ENCODE measurements around the gene UBE3C.

The UBE3C gene

DNA sequence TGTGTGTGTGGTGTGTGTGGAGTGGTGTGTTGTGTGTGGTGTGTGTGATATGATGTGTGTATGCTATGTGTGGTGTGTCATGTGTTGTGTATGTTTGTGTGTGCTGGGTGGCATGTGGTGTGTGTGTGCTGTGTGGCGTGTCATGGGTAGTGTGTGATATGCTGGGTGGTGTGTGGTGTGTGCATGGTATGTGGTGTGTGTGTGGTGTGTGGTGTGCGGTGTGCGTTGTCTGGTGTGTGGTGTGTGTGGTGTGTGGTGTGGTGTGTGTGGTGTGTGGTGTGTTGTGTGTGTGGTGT, 160.5 kb downstream of the UBE3C start:
- no peak for DNase-seq

- no peak for DNase-seq
Measured at GRCh38 chr7:157299613-157300368, 161.1 kb downstream of the UBE3C start.

- no peak for DNase-seq
Measured at GRCh38 chr7:157300369-157300825, 161.7 kb downstream of the UBE3C start.

DNA sequence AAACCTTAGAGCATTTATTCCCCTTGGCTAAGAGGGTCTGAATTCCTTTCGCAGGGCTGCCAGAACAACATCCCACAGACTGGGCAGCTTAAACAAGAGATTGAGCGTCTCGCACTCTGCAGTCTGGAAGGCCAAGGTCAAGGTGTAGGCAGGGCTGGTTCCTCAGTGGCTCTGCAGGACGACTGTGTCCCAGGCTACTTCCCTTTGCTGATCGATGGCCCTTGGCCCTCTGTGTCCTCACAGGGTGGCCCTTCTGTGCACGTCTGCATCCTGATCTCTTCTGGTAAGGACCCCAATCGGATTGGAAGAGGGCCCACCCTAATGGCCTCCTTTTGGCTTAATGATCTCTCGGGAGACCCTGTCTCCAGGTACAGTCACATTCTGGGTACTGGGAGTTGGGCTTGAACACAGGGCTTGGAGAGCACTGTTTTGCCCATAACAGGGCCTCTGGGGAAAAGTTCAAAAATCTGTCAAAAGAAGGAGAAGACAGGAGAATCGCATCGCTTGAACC, 162.9 kb downstream of the UBE3C start:
- no peak for DNase-seq

GRCh38 chr7:157306846-157307838, 168.4 kb downstream of the UBE3C start:
- DNase-seq = no peak

DNA sequence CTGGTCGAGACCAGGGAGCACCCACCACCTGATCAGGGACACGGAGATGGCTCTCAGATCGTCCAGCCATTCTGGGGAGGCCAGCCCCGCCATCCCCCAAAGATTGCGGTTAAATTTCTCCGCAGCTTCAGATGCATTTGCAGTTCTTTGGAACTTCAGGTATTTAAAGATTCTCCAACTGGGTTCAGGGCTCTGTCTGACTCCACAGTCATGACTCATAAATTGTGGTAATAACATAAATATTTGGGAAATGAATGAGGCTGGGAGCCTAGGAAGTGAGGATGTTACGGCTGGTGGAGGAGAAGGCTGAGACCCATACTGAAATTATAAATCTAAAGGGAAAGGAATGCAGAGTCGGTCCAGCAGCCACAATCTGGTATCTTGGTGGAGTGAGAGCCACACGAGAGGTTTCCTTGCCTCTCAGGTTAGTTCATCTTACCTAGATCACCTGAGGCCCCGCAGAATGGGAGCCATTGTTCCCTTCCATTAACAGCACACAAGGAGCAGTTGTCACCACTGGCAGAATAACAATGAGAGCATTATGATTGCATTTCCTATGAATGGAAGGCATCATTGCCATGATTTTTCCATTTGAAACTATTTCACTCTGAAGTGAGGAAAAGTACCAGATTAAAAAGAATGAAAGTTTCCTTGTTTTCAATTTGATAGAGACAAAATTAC, 171.4 kb downstream of the UBE3C start:
- DNase-seq = no peak

DNA sequence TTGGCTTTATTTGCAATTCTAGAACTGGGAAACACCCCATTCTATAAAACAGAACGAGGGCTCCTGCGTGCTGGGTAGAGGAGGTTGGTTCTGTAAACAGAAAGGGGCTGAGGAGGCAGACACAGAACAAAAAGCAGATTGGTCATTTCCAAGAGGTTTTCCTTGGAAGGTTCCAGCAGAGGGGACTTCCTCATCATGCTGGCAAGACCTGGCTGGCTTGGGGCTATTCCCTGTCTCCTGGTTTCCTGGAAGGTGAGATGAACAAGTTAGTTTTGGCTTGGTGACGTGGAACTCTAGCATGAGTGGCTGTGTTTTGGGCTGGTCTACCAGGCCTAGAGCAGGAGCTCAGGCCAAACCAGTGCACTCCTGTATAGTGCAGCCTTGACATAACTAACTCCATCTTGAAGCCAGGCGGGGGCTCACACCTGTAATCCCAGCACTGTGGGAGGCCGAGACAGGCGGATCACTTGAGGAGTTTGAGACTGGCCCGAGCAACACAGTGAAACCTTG, 172.0 kb downstream of the UBE3C start:
- no peak for DNase-seq

DNA sequence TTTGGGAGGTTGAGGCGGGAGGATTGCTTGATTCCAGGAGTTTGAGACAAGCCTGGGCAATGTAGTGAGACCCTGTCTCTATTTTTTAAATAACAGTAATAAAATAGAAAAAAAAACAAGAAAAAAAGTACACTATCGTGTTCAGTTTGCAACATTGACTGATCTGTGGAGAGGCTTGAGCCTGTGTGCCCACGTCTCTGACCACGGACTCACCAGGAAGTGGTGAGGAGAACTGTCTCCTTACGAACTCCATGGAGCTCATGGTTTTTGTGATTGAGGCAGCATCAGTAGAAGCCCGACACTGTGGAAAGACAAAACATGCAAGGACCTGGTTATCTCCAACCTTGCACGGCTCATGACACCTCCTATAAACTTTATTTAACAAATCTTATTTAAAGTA, 174.2 kb downstream of the UBE3C start:
- no peak for DNase-seq

GRCh38 chr7:157313645-157314044, 174.9 kb downstream of the UBE3C start:
- DNase-seq = no peak

- no peak for DNase-seq
Measured at GRCh38 chr7:157318015-157318706, 179.4 kb downstream of the UBE3C start.
